SKM-1 (cell line): Measurements from ENCODE around the gene TFF1.
"Not testable (repeated sequence)": the region's sequence is repeated elsewhere in the genome, so short reads cannot be mapped to it uniquely, and the experiment has no call there.

Experiments used
- DNase-seq: peaks from one replicate; lab custom pipeline; 2025; ENCODE audit not compliant: unreplicated experiment; lab: John Stamatoyannopoulos, UW

TFF1 gene

DNA sequence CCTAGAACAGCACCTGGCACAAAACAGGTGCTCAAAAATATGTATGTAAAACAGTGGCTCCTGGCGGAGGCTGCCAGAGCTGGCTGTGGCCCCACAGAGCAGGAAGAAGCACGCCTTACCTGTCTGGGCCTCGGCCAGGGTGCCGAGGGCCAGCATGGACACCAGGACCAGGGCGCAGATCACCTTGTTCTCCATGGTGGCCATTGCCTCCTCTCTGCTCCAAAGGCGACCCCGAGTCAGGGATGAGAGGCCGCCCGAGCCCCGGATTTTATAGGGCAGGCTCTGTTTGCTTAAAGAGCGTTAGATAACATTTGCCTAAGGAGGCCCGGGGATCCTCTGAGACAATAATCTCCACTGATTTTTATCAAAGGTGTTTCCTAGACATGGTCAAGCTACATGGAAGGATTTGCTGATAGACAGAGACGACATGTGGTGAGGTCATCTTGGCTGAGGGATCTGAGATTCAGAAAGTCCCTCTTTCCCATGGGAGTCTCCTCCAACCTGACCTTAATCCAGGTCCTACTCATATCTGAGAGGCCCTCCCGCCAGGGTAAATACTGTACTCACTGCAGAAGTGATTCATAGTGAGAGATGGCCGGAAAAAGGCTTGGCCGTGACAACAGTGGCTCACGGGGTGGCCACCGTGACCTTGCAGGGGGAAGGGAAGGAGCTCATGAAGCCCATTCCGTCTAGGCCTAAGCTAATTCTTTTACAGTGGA, at the start of gene TFF1:
TSS of gene TFF1 (minus strand) at position 244 of the 719 bp plus-strand sequence. CDS start at position 204, 40 bp downstream.
- no peak for DNase-seq

DNA sequence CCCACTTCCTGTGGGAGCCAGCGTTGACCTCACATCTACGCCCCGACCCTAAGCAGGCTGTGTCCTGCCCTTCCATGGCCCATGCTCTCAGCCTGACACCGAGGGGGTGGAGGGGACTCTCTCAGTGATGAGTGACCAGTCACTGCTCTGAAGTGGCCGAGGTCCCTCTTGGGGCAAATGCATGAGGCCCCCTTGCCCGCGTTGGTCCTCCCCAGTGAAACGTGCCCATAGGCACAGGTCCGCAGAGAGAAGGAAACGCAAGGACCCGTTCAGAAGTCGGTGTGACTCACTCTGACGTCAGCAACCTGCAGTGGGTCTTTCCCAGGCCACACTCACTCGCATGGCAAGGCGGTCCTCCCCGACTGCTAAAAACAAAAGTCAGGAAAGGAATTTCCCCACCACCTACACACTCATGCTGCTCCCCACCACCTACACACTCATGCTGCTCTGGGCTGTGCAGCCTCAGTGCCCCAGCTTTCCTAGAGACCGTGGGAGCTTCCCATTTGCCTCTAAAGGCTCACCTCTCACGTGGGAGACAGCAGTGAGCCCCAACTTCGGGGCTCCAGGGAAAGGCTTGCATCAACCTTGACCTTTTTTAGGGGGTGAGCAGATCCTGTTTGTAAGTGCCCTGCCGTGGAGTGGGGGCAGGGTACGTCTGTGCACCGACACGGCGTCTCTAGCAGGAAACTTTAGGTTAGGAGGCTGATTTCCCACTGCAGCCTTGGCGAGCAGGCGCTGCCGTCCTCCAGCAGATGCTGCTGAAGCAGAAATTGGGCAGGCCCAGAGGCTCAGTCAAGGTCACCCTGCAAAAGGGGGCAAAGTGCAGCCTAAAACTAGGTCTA, 48.8 kb upstream of the TFF1 start:
- DNase-seq: no peak

DNA sequence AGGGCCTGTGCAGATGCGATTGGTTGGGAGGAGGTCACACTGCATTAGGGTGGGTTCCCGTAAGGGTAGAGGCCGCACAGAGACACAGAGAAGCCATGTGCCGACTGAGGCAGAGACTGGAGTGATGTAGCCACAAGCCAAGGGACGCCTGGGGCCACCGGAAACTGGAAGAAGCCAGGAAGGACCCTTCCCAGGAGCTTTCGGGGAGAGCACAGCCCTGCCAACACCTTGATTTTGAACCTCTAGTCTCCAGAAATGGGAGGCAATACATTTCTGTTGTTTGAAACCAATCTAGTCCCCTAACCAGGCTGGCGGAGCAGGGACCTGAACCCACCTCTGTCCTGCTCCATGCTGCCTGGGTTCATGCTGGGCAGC, 48.2 kb upstream of the TFF1 start:
- DNase-seq: no peak

DNA sequence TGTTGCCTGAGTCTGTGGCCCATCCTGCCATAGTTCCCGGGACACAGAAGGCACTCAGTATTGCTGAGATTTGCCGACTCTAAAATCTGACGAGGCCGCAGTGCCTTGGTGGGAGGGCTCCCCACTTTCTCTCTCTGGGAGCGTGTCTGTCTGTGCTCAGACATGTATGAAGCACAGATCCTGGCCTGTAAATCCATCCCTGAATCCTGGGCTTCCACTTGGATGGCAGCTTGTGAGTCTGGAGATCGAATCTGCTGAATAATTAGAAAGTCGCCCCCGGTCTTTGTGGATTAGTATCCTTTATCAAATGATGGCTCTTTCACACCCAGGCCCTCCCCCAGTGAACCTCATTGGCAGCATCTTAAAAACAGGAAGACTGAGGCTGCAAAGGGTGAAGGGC, 47.7 kb upstream of the TFF1 start:
- DNase-seq: no peak

DNA sequence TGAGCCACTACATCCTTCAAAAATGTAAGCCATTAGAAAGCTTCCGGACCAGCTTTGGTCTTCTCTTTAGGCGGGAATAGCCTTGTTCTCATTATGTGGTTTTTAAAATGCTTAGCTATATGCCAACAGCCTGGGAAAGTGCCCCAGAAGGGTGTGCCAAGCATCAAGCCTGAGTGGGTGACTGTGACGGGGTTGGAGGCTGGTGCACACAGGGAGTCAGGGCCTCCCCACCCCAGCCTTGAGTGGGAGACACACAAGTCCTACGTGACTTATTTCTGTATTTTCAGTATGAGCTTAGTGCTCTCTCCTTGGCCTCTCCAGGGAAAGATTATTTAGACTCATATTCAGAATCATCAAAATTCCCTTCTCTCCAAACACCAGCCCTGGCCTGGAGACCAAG, 47.2 kb upstream of the TFF1 start:
- no peak for DNase-seq

DNA sequence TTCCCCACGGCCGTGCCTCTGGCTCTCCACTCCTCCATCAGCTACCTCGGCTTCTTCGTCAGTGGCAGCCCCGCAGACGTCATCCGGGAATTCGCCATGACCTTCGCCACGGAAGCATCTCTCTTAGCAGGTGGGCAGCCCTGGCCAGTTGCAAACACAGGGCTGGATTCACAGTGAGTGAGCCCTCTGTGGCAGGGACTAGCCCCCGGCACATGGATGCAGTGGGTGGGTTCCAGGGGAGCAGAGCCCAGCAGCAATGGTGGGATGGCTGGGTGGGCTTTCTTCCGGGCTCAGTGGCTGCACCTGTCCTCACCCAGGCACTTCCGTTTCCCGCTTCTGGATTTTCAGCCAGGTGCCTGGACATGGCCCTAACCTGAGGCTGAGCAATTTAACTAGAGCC, 46.8 kb upstream of the TFF1 start:
- no peak for DNase-seq

DNA sequence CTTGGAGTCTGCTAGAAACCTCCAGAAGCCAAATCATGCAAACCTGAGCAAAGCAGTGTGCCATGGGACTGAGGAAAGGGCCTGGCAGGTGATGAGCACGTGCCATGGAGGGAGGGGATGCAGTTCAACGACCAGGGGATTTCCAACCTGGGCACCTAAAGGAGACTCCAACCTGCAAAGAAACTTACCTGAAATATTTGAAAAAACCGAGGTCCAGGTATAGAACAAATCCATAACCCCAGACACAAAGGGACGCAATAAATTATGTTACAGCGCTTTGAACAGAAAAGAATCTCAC, 46.2 kb upstream of the TFF1 start:
- DNase-seq: no peak

DNA sequence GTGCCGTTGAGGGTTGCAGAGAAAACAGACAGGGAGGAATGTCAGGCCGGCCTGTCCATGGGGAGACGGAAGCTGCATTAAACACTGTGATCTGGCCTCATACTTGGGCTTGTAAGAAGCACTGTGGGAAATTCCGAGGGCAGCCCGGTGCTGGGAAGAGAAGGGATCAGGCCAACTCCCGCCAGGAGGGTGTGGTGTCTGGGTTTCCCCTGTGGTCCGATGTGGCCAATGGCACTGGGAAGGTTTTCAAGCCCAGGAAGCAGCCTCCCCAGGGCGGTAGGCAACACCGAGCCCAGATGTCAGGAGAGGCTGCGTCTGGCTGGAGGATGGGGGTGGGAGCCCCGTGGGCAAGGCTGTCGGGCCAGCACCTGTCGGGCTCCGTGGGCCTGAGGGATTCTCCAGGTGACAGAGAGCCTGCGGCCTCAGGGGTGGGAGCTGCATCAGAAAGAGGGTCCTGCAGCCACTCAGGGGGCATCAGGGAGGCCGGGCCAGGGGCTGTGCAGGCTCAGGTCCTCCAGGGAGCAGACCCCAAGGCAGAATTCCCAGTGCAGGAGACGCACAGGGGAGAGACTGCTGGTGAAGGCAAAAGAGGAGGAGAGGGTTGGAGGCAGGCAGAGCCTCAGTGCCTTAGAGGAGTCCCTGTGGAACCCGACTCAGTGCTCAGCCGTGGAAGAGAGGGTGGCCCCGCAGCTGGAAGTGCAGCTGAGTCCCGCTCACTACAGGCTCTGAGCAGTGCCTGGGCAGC, 45.7 kb upstream of the TFF1 start:
- no peak for DNase-seq

DNA sequence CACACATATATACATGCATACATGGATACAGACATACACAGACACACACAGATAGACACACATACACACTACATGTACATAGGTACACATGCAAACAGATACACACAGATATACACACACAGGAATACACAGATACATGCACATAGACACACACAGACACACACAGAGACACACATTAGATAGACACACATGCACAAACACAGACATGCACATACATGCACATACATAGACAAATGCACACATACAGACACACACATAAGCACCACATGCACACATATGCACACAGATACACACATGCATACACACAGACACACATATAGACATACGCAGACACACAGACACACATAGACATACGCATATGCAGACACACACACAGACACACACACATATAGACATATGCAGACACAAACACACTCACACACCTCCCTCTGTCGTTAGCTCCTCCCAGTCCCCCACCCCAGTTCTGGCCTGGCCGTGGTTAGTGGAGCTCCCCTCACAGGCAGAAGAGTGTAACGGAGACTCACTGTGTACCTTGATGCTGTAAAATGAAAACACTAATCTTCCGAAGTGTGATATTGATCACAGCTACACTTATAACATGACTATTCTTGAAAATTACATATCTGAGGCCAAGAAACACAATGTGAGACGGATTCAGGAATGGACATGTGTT, 45.0 kb upstream of the TFF1 start:
- DNase-seq: no peak

DNA sequence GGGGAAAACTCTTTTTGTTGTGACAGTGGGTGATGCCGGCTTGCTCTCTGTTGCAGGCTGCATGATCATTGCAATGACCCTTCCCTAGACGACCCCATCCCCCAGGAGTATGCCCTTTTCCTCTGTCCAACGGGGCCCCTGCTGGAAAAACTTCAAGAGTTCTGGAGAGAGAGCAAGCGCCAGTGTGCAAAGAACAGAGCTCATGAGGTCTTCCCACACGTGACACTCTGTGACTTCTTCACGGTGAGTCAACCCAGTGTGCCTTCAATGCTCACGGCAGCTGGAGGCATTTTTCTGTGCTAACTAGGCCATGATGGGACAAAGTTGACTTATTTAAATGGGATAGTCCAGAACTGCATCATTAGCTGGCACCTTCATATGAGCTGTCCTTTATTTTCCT, 43.0 kb upstream of the TFF1 start:
- no peak for DNase-seq

DNA sequence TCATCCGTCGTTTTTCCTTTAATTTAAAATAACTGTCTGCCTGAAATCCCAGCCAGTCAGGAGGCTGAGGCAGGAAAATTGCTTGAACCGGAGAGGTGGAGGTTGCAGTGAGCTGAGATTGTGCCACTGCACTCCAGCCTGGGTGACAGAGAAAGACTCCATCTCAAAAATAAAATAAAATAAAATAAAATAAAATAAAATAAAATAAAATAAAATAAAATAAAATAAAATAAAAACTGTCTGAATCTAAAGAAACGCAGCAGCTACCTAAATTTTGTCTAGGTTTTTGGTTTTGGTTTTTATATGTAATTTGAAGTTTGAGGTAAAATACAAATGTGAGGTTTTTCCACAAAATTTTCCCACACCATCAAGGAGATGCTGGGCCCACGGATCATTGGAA, 42.4 kb upstream of the TFF1 start:
- not testable (repeated sequence) for DNase-seq

DNA sequence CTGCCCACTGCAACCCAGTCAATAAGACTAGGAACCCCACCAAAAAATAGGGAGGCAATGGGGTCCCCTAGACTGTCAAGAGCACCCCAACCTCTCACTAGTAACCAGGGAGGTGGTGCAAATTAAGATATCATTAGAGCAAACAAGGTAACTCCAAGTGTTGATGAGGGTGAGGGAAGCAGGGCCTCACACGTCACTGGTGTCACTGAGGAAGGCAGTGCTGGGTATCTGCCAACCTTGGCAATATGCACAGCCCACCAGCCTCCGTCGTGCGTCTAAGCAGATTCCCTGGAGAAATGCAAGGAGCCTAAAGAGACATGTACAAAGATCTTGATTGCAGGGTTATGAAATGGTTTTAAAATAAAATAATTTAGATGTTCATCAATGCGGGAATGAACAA, 41.1 kb upstream of the TFF1 start:
- DNase-seq: no peak

DNA sequence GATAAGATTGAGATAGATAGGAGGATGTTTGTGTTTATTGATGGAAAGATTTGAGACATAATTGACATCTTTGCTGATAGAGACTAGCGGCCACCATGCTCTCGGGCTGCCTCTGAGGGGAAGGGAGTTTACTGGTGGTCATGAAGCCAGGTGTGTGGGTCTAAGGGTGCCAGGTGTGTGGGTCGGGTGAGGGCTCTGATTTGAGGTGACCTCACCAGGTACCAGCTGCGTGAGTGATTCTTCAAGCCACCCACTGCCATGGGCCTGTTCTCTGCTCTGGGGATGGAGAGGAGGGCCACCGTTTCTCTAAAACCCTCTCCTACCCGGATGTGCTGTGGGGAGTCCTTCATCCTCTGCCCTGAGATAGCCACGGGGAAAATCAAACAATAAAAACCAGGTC, 40.5 kb upstream of the TFF1 start:
- DNase-seq: no peak

DNA sequence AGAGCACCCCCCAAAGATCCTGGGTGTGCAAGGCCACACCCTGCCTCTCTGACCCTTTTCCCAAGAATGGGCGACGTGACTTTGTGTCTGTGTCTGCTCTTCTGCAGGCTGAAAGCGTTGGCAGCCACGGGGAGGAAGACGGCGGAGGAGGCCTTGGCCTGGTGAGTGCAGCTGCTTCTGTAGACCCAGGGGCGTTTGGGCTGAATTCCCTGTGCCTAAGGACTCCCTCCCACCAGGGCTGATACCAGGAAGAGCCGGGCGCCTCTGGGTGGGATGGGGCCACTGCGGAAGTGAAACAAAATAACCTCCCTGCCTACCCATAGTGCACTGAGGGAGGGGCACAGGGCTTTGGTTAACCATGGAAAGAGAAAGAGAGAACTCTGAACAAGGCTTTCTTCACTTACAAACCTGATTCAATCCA, 39.9 kb upstream of the TFF1 start:
- DNase-seq: no peak

DNA sequence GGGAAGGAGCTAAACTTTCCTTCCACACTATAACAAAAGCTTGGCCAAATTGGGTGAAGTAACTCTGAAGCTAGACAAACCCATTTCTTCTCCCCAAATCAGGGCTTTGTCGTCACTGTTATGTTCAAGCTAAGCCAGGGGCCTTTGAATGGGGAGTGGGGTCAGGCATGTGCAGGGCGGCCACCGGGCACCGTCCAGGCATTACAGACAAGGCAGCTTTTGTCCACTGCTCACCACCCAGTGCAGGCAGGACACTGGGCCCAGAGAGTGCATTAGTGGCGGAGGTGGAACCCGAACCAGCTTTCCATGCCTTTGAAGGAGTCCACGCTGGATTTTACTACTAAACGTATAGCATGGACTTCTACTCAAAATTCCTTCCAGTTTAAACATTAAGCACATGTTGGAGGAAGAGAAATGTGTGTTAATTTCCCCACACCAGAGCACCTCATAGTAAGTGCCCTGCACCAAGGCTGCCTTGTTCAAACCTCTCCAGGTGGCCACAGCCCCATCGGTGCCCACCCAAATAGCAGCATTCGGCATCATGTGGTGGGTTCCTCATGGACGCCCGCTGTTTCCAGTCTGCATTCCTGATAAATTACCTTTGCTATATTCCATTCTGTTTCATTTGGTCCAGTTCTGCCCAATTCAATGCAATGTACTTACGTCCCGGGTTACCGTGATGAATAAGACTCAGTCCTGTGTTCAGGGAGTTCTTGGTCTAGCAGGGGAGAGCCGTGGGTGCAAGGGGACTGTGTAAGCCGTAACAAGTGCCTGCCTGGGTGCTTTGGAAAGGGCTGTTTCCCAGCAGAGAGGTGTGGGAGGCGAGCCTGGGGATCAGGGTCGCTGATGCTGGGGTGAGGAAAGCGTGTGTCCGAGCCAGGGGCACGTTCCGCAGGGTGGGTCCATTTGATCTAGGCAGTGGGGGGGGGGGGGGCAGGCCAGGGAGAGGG, 39.0 kb upstream of the TFF1 start:
- no peak for DNase-seq

DNA sequence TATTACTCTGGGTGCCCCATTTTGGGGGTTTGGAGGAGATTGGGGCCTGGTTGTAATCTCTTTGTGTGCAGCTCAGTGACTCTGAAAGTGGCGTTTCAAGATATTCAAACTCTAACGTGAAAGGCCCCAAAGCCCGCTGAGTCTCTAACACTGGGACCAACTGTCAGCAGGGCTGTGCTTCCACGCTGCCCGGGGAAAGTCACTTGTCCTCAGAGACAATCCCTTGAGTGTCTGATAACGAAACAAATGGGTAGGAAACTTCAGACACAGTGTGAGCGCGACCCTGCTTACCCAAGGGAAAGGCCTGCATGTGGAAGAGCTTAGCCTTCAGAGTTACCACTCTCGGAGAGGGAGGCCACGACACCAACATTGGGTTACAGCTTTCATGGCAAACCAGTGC, 38.2 kb upstream of the TFF1 start:
- no peak for DNase-seq

DNA sequence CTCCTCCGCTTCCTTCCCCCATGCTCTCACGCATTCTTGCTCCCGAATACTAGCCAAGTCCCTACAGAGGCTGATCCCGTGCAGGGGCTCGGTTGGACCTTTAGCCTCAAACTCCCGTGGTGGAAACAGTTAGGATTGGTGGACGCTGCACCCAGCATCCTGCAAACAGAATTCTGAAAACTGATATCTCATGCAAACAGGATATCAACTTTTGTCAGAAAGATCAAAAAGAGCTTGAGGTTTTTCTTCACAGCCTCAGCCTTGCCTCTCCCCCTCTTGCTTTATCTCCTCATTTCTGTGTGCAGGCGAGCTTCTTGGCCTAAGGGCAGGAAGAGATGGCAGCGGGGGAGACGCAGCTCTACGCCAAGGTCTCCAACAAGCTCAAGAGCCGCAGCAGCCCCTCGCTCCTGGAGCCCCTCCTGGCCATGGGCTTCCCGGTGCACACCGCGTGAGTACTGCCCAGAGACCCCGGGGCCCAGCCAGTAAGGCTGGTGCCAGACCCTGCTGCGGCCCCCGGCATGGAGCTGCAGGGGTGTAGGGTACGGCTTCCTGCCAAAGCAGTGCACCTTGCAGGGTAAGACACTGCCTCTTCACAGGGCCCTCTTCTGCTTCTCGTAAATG, 37.4 kb upstream of the TFF1 start, which contains the start of gene UBASH3A:
TSS of gene UBASH3A (plus strand) at position 292 of the 621 bp plus-strand sequence. CDS start at position 336, 44 bp downstream.
- no peak for DNase-seq

DNA sequence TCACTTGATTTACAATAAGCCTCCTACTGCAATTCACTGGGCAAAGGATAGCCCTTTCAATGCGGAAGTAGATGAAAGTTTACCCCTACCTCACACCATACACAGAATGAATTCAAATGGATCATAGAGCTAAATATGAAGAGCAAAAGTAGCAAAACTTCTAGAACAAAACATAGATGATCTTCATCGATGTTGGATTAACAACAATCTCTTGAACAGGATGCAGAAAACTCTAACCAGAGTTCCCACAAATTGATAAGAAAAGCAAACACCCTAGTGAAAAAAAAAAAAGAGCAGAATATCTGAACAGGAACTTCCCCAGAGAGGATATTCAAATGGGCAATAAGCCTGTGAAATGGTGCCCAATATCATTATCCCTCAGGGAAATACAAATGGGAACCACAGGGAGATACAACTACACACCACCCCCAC, 35.5 kb upstream of the TFF1 start:
- DNase-seq: no peak

DNA sequence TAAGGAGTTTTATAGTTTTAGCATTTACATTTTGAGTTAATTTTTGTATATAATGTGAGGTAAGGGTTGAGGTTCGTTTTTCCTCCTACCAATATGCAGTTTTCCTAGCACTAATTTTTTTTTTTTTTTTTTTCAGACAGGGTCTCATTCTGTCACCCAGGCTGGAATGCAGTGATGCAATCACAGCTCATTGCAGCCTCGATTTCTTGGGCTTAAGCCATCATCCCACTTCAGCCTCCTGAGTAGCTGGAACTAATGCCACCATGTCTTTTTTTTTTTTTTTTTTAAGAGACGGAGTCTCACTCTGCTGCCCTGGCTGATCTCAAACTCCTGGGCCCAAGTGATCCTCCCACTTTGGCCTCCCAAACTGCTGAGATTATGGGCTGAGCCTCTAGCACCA, 34.8 kb upstream of the TFF1 start:
- DNase-seq: no peak

DNA sequence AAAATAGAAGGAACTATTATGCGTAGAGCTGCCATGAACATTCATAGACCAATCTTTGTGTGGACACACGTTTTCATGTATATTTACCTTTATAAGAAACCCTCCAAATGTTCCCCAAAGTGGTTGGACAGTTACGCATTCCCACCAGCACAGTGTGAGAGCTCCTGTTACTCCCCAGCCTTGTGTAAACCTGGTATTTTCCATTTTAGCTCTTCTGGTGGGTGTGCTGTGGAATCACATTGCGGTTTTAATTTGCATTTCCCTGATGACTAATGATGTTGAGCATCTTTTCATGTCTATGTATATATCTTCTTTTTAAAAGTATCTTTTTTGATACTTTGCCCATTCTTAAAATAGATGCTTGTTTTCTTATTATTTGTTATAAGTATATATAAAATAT, 34.2 kb upstream of the TFF1 start:
- no peak for DNase-seq
